GM18511 (cell line): ENCODE data around the gene BAHCC1.

ENCODE experiments used
- ATAC-seq: cut with Tn5 transposase; IDR thresholded peaks from one replicate; pipeline ENCODE4 v1.9.1; 2021; ENCODE audit warnings: mild to moderate bottlenecking, moderate library complexity; ENCODE audit not compliant: unreplicated experiment

BAHCC1 gene

GRCh38 chr17:81459224-81459623 lies 64.0 kb downstream of the BAHCC1 start:
- ATAC-seq, result no peak

GRCh38 chr17:81459864-81460263 lies 64.6 kb downstream of the BAHCC1 start:
- no peak for ATAC-seq

- no peak for ATAC-seq
Observed at GRCh38 chr17:81460856-81461460, 65.7 kb downstream of the BAHCC1 start.

GRCh38 chr17:81461607-81462500 lies 66.6 kb downstream of the BAHCC1 start:
- ATAC-seq, result no peak

GRCh38 chr17:81462506-81463125 lies 67.4 kb downstream of the BAHCC1 start:
- ATAC-seq, result no peak

- no peak for ATAC-seq
Observed at GRCh38 chr17:81463506-81463905, 68.2 kb downstream of the BAHCC1 start.

- ATAC-seq, result no peak
Observed at GRCh38 chr17:81464586-81464985, 69.3 kb downstream of the BAHCC1 start.

GRCh38 chr17:81465910-81466309 lies 70.7 kb downstream of the BAHCC1 start:
- ATAC-seq, result no peak

- ATAC-seq, result no peak
Observed at GRCh38 chr17:81466564-81467472, 71.6 kb downstream of the BAHCC1 start.

GRCh38 chr17:81468111-81468769 lies 73.0 kb downstream of the BAHCC1 start:
- ATAC-seq, result no peak

GRCh38 chr17:81468770-81469121 lies 73.5 kb downstream of the BAHCC1 start:
- ATAC-seq, result no peak

GRCh38 chr17:81469266-81469665 lies 74.0 kb downstream of the BAHCC1 start:
- ATAC-seq, result no peak

GRCh38 chr17:81470270-81470943 lies 75.2 kb downstream of the BAHCC1 start:
- no peak for ATAC-seq

- ATAC-seq, result no peak
Observed at GRCh38 chr17:81470944-81471817, 75.9 kb downstream of the BAHCC1 start.

GRCh38 chr17:81471818-81472456 lies 76.7 kb downstream of the BAHCC1 start:
- no peak for ATAC-seq

- ATAC-seq, result no peak
Observed at GRCh38 chr17:81473019-81473418, 77.8 kb downstream of the BAHCC1 start.

GRCh38 chr17:81474958-81475357 lies 79.7 kb downstream of the BAHCC1 start:
- no peak for ATAC-seq

- no peak for ATAC-seq
Observed at GRCh38 chr17:81476097-81476496, 80.8 kb downstream of the BAHCC1 start.
